ENCODE results near the gene DLG2.

GRCh38 chr11:83982825-83983224 is 1644.3 kb downstream of the DLG2 start:
- TF ChIP-seq POLR2A (IDR thresholded peaks at IDR 0.05) (no peak), EP300 (IDR thresholded peaks at IDR 0.05) (no peak)

Data from ovary (tissue), 1 donor.